CD4-positive, CD25-positive, alpha-beta regulatory T cell (primary cell): Measurements from ENCODE around the gene MAPK8IP1. TPM values are rescaled to one million over a fixed set of nuclear protein-coding genes. Genes with fewer than 3 reads are reported as not detected.

Source experiments
- ATAC-seq, 2 donors: fragments of 150-1000 bp; cut with Tn5 transposase; one replicate each; pipeline ENCODE4 v1.10.0; 2021; ENCODE audit warnings: low read depth in 2 of 2, moderate number of reproducible peaks in 2 of 2, moderate library complexity in 1 of 2
- DNase-seq, 3 donors: peaks; one replicate each; pipeline versions ENCODE4 v3.0.0 to v3.0.0-alpha.2; 2012 to 2022; ENCODE audit warnings: mixed read lengths in 1 of 3
- H3K27ac ChIP-seq: one replicate; pipeline ENCODE4 v1.7.0; 2013; ENCODE audit warnings: mild to moderate bottlenecking, low read length; ENCODE audit not compliant: insufficient read depth, poor library complexity, severe bottlenecking
- H3K27me3 ChIP-seq: one replicate; pipeline ENCODE4 v1.7.0; 2013; ENCODE audit warnings: low read length; ENCODE audit not compliant: control insufficient read depth, insufficient read depth
- H3K36me3 ChIP-seq: one replicate; pipeline ENCODE4 v1.7.0; 2013; ENCODE audit warnings: mild to moderate bottlenecking, low read length, moderate library complexity; ENCODE audit not compliant: control insufficient read depth, insufficient read depth
- H3K4me1 ChIP-seq: 2 replicates; pipeline ENCODE4 v1.7.0; 2013; ENCODE audit warnings: mild to moderate bottlenecking, low read length; ENCODE audit not compliant: insufficient read depth, control insufficient read depth, poor library complexity, severe bottlenecking
- H3K4me3 ChIP-seq: one replicate; pipeline ENCODE4 v1.7.0; 2013; ENCODE audit warnings: low read depth, mild to moderate bottlenecking, low read length, moderate library complexity
- H3K9me3 ChIP-seq, 2 experiments: 1 replicate in 1 of 2; 2 replicates in 1 of 2; pipeline ENCODE4 v1.7.0; 2013; ENCODE audit warnings: low read length in 2 of 2, mild to moderate bottlenecking in 1 of 2, moderate library complexity in 1 of 2; ENCODE audit not compliant: control insufficient read depth in 2 of 2
- H3K27ac Mint-ChIP-seq, 3 donors: one replicate each; pipeline ENCODE4 v1.8.0; 2020 to 2022; ENCODE audit warnings: mild to moderate bottlenecking in 3 of 3, mixed read lengths in 3 of 3, moderate library complexity in 2 of 3
- H3K27me3 Mint-ChIP-seq: one replicate; pipeline ENCODE4 v1.8.0; 2022; ENCODE audit warnings: mild to moderate bottlenecking, mixed read lengths
- H3K36me3 Mint-ChIP-seq: one replicate; pipeline ENCODE4 v1.8.0; 2020; ENCODE audit warnings: mixed read lengths
- H3K4me1 Mint-ChIP-seq, 4 donors: one replicate each; pipeline ENCODE4 v1.8.0; 2020 to 2022; ENCODE audit warnings: mixed read lengths in 4 of 4, mild to moderate bottlenecking in 1 of 4
- H3K4me3 Mint-ChIP-seq, 4 donors: one replicate each; pipeline ENCODE4 v1.8.0; 2020 to 2022; ENCODE audit warnings: mild to moderate bottlenecking in 4 of 4, mixed read lengths in 4 of 4, moderate library complexity in 3 of 4
- H3K9me3 Mint-ChIP-seq, 7 donors: one replicate each; pipeline ENCODE4 v1.8.0; 2020 to 2022; ENCODE audit warnings: mixed read lengths in 7 of 7, mild to moderate bottlenecking in 3 of 7, moderate library complexity in 2 of 7
- polyA plus RNA-seq, 4 donors: library from polyadenylated mRNA; unstranded; fragments of 300-500 nt; fragmentation: Illumina TruSeq; gene quantifications; one replicate each; pipeline ENCODE4 v1.2.3, GENCODE V29; 2021
- total RNA-seq: library from RNA; stranded (reverse); gene quantifications from one replicate; pipeline ENCODE4 v1.2.3, GENCODE V29; 2022

The MAPK8IP1 gene
- total and polyA plus RNA-seq, 5 donors from 2014 or later = 0.18 to 4.1 TPM; not detected in 3

GRCh38 chr11:45941285-45941684 is 55.8 kb downstream of the MAPK8IP1 start:
- Mint-ChIP-seq H3K27ac (peak overlapping the region in 1 of 3 donors; percentile 14), H3K27me3 (no peaks in the 10 kb centered on the region), H3K9me3 (no peaks in the 10 kb centered on the region), H3K36me3 (peaks cover 53% of the 10 kb centered on the region), H3K4me3 (no peak overlapping the region), H3K4me1 (no peaks in the 10 kb centered on the region)
- Histone ChIP-seq H3K4me1 (no peaks in the 10 kb centered on the region), H3K4me3 (no peak overlapping the region), H3K27me3 (no peaks in the 10 kb centered on the region), H3K9me3 (no peaks in the 10 kb centered on the region), H3K27ac (no peak overlapping the region), H3K36me3 (peaks cover 58% of the 10 kb centered on the region)
- DNase-seq (no peak), ATAC-seq (no peak)

- Mint-ChIP-seq H3K27ac (peak overlapping the region in 1 of 3 donors; percentile 12), H3K36me3 (peaks cover 45% of the 10 kb centered on the region), H3K4me1 (no peaks in the 10 kb centered on the region), H3K4me3 (no peak overlapping the region), H3K27me3 (no peaks in the 10 kb centered on the region), H3K9me3 (no peaks in the 10 kb centered on the region)
- peaks cover 56% of the 10 kb centered on the region for H3K36me3 ChIP-seq
- H3K9me3 ChIP-seq = no peaks in the 10 kb centered on the region
- no peak overlapping the region for H3K27ac ChIP-seq
- H3K4me3 ChIP-seq = no peak overlapping the region
- no peaks in the 10 kb centered on the region for H3K27me3 ChIP-seq
- DNase-seq = no peak
- ATAC-seq = no peak
- no peaks in the 10 kb centered on the region for H3K4me1 ChIP-seq
Observed at GRCh38 chr11:45942381-45942780, 56.9 kb downstream of the MAPK8IP1 start.

- H3K27ac Mint-ChIP-seq = no peak overlapping the region
- Histone ChIP-seq H3K9me3 (no peaks in the 10 kb centered on the region), H3K36me3 (peaks cover 74% of the 10 kb centered on the region), H3K27ac (no peak overlapping the region), H3K27me3 (no peaks in the 10 kb centered on the region), H3K4me1 (no peaks in the 10 kb centered on the region), H3K4me3 (no peak overlapping the region)
- H3K27me3 Mint-ChIP-seq = no peaks in the 10 kb centered on the region
- no peaks in the 10 kb centered on the region for H3K9me3 Mint-ChIP-seq
- no peak for ATAC-seq
- H3K4me3 Mint-ChIP-seq = no peak overlapping the region
- peaks cover 58% of the 10 kb centered on the region for H3K36me3 Mint-ChIP-seq
- peaks cover 0 to 1% (median 0%) of the 10 kb centered on the region in 4 donors for H3K4me1 Mint-ChIP-seq
- no peak for DNase-seq
Observed at GRCh38 chr11:45945397-45945999, 60.0 kb downstream of the MAPK8IP1 start.

- no peaks in the 10 kb centered on the region for H3K4me1 ChIP-seq
- no peak overlapping the region for H3K4me3 ChIP-seq
- DNase-seq (no peak), ATAC-seq (no peak)
- Mint-ChIP-seq H3K4me3 (peak overlapping the region in 1 of 4 donors; percentile 21), H3K4me1 (peaks cover 0 to 1% (median 0%) of the 10 kb centered on the region in 4 donors), H3K27me3 (no peaks in the 10 kb centered on the region), H3K27ac (no peak overlapping the region), H3K9me3 (no peaks in the 10 kb centered on the region), H3K36me3 (peaks cover 44% of the 10 kb centered on the region)
- no peaks in the 10 kb centered on the region for H3K27me3 ChIP-seq
- no peaks in the 10 kb centered on the region for H3K9me3 ChIP-seq
- peaks cover 79% of the 10 kb centered on the region for H3K36me3 ChIP-seq
- no peak overlapping the region for H3K27ac ChIP-seq
Observed at GRCh38 chr11:45947885-45948284, 62.4 kb downstream of the MAPK8IP1 start.

GRCh38 chr11:45948356-45948755 is 62.9 kb downstream of the MAPK8IP1 start:
- no peak for DNase-seq
- peaks cover 47% of the 10 kb centered on the region for H3K36me3 Mint-ChIP-seq
- Histone ChIP-seq H3K4me3 (no peak overlapping the region), H3K27ac (no peak overlapping the region), H3K27me3 (no peaks in the 10 kb centered on the region), H3K36me3 (peaks cover 80% of the 10 kb centered on the region), H3K9me3 (no peaks in the 10 kb centered on the region), H3K4me1 (no peaks in the 10 kb centered on the region)
- no peaks in the 10 kb centered on the region for H3K9me3 Mint-ChIP-seq
- no peak for ATAC-seq
- peaks cover 0 to 1% (median 0%) of the 10 kb centered on the region in 4 donors for H3K4me1 Mint-ChIP-seq
- no peak overlapping the region for H3K4me3 Mint-ChIP-seq
- H3K27ac Mint-ChIP-seq = peak overlapping the region in 2 of 3 donors; percentile 13 to 67
- no peaks in the 10 kb centered on the region for H3K27me3 Mint-ChIP-seq

DNA sequence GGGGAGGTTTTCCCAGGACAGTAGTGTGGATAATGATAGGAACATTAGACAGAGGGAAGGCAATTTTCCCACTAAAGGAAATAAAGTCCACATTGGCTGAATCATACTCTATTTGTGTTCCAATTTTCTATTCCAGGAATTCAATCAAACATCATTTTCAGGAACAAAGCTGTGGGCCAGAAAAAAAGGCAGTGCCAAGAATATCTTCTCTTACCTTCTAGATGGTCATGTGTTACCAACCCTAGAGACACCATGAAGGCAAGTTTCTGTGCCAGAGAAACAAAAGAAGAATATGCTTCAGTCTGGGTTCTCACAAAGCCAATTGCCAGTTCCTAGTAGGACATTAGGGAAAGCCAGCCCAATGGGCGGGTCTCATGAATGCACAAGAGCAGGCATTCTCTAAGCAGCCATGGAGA is 64.5 kb downstream of the MAPK8IP1 start:
- no peaks in the 10 kb centered on the region for H3K9me3 Mint-ChIP-seq
- H3K4me1 ChIP-seq = no peaks in the 10 kb centered on the region
- H3K36me3 ChIP-seq = peaks cover 71% of the 10 kb centered on the region
- peaks cover 0 to 1% (median under 1%) of the 10 kb centered on the region in 4 donors for H3K4me1 Mint-ChIP-seq
- no peak overlapping the region for H3K27ac Mint-ChIP-seq
- H3K4me3 ChIP-seq = no peak overlapping the region
- H3K36me3 Mint-ChIP-seq = peaks cover 38% of the 10 kb centered on the region
- no peak for ATAC-seq
- H3K27me3 Mint-ChIP-seq = no peaks in the 10 kb centered on the region
- no peak overlapping the region for H3K27ac ChIP-seq
- H3K9me3 ChIP-seq = no peaks in the 10 kb centered on the region
- no peaks in the 10 kb centered on the region for H3K27me3 ChIP-seq
- H3K4me3 Mint-ChIP-seq = no peak overlapping the region
- DNase-seq = no peak

Other genes with a start within 250 kb of the MAPK8IP1 start
- 0.47 TPM for gene CHST1, start 220.0 kb upstream of the MAPK8IP1 start, total RNA-seq
- gene CHST1, start 220.0 kb upstream of the MAPK8IP1 start, polyA plus RNA-seq = under 1 TPM in 1 of 4 donors, not detected in 3; 0.10 TPM
- 8.1 TPM for gene SLC35C1, start 80.5 kb upstream of the MAPK8IP1 start, total RNA-seq
- gene SLC35C1, start 80.5 kb upstream of the MAPK8IP1 start, polyA plus RNA-seq = 10 to 100 TPM in 3 of 4 donors, 1 to 10 TPM in 1; 9.2 to 18.4 (median 13.6) TPM
- 183 TPM for gene CRY2, start 38.2 kb upstream of the MAPK8IP1 start, total RNA-seq
- 10 to 100 TPM; 23.4 to 34.1 (median 27.0) TPM for gene CRY2, start 38.2 kb upstream of the MAPK8IP1 start, polyA plus RNA-seq
- 1.8 TPM for gene FREY1, start 21.6 kb downstream of the MAPK8IP1 start, total RNA-seq
- gene FREY1, start 21.6 kb downstream of the MAPK8IP1 start, polyA plus RNA-seq = not detected
- 64.1 TPM for gene PEX16, start 32.2 kb downstream of the MAPK8IP1 start, total RNA-seq
- 10 to 100 TPM; 52.6 to 62.0 (median 59.3) TPM for gene PEX16, start 32.2 kb downstream of the MAPK8IP1 start, polyA plus RNA-seq
- 4.2 TPM for gene LARGE2, start 37.0 kb downstream of the MAPK8IP1 start, total RNA-seq
- gene LARGE2, start 37.0 kb downstream of the MAPK8IP1 start, polyA plus RNA-seq = 1 to 10 TPM in 2 of 4 donors, under 1 TPM in 2; 0.65 to 3.4 (median 1.2) TPM
- gene PHF21A, start 235.8 kb downstream of the MAPK8IP1 start, total RNA-seq = 111 TPM
- 10 to 100 TPM in 1 of 4 donors, 1 to 10 TPM in 3; 6.0 to 11.3 (median 7.8) TPM for gene PHF21A, start 235.8 kb downstream of the MAPK8IP1 start, polyA plus RNA-seq